HG03280 (cell line): ENCODE results near the gene FNDC1.
"Not testable (repeated sequence)": the region's sequence is repeated elsewhere in the genome, so short reads cannot be mapped to it uniquely, and the experiment has no call there.

Experiments used
- ATAC-seq: cut with Tn5 transposase; IDR thresholded peaks from one replicate; pipeline ENCODE4 v1.9.1; 2021; ENCODE audit warnings: mild to moderate bottlenecking, moderate library complexity; ENCODE audit not compliant: unreplicated experiment

The FNDC1 gene

DNA sequence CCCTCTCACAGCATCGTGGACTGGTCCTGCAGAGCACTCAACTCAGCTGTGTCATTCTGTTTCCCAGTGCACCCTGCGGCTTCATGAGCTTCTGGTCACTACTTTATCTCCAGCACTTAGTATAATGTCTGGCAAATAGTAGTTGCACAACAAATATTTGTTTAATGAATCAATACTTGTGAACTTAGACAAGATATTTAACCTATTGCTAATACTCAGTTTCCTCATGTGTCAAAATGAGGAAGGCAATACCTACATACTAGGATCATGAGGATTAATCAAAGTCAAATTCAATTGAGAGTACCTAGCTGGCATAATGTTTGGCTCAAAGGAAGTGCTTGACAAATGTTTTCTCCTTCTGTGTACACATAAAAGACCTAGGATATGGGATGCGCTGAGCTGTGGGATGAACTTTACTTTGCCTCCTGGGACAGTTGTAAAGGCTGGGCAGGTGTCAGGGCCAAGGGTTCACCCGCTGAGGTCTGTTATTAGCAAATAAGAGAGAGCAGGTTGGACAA is 86.3 kb downstream of the FNDC1 start:
- ATAC-seq, result no peak

DNA sequence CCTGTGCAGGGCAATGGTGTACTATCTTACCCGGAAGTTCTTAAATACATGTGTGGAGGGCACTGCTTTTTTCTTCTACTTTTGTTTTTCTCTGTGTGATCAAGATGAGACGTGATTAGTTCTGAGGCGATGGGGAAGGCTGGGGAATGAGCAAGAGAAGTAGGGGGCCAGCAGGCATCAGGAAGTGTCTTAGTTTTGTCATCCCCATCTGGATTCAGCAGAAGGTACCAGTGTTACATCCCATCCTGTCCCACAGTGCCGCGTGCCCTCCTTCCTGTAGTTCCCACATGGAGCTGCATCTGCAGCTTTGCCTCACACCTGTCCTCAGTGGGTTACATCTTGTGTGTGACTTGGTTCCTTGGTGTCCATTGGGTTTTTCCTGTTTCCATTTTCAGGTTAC is 86.9 kb downstream of the FNDC1 start:
- no peak for ATAC-seq

DNA sequence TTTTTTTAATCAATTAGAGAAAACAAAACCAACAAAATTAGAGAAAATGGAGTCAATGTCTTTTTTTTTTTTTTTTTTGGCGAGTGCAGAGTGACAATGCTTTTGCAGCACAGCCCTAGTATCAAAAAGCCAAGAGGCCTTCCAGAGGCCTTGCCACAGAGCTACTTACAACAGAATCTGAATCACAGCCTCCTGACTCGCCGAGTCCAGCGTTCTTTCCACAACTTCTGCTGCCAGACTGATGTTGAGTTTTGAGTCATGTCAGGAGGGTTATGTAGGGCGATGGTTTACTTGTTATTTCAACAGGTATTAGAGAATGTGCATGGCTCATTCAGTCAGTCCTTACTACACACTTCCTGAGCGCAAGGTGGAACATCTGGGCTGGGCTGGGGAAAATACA is 88.6 kb downstream of the FNDC1 start:
- ATAC-seq, result no peak

DNA sequence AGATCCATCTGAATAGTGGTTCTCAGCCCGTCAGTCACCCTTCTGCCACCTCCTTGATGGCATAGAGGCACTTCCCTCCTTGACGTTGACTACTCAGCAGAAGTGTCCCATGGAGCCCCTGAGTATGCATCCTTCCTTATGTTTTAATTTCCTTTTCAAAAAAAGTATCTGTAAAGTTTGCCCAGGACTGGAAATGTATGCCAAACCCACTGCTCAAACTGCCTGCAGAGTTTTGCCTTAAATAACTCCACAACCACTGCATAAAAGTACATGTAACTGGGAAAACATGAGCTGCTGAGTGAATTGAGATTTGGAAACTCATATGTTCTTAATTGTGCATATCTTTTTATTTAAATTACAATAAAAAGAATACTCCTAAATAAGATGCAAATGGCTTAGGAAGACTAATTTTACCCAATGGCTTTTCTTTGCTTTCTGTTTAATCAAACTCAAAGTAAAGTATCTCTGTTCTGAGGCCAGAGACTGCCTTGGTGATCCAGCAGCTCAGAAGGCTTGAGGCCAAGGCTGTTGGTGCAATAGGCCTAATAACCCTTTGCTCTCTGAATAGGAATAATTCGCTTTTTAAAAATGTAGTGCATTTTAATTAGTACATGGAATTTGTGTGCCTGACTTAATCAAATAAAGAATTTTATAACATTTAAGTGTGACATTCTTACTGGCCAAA is 90.4 kb downstream of the FNDC1 start:
- no peak for ATAC-seq

DNA sequence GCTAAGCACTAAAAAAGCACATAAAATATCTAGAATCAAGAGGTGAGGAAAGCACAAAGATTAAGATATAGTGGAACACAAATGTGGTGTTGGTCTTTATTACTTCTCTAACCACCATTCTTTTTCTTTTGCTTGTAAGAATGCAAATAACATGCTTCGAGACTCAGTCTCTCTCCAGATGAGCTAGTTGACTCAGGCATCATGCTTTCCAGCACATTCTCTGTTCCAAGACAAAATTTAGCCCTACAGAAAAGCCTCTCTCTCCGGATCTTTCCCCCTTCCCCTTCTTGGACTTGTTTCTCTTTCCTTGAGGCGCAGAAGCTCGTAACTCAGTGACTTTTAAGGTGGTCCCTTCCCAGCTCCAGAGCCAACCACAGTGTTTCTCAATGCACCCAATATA is 91.0 kb downstream of the FNDC1 start:
- no peak for ATAC-seq

DNA sequence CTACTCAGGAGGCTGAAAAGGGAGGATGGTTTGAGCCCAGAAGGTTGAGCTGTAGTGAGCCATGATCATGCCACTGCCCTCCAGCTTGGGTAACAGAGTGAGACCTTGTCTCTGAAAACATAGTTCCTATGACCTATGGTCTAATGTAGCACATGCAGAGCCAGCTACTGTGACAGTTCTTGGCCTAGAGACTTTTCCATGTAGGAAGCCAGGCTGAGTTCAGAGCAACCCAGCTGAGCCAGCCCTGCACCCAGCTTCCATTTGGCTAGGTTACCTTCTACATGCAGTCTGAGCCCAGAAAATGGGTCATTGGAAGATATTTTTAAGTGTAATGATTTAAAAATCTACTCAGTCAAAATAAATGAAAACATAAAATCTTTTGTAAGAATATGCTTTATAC is 92.8 kb downstream of the FNDC1 start:
- no peak for ATAC-seq

DNA sequence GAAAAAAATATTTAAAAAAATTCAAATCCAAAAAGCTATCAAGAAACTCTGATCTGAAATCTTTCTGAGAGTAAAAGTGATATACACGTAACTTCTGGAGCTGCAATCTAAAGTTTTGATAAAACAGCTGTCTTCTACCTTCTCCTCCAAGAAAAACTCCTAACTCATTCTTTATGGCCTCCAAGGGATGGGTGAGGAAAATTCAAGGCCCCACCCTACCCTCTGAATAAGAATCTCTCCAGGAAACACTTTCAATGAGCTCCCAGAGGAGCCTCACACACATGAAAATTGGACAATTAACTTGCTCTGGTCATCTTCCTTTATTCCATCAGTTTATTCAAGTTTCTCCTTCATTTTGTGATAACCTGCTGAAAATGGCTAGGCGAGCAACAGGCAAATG is 93.4 kb downstream of the FNDC1 start:
- no peak for ATAC-seq

DNA sequence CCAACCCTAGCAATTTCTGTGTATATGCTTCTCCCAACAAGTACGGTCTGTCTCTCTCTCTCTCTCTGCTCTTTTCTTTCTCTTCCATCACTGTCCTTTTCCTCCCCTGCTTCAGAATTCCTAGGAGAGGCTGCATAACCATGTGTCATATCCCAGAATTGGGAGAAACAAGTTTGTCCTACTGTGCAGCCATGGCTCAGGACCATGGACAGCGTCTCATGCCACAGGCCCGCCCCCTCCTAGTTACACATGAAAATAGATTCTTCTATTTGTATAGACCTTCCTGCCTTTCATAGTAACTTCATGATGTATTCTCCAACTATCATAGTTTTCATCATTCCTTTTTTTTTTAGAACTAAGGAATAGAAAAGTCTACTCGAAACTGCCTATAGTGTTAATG is 98.0 kb downstream of the FNDC1 start:
- no peak for ATAC-seq

DNA sequence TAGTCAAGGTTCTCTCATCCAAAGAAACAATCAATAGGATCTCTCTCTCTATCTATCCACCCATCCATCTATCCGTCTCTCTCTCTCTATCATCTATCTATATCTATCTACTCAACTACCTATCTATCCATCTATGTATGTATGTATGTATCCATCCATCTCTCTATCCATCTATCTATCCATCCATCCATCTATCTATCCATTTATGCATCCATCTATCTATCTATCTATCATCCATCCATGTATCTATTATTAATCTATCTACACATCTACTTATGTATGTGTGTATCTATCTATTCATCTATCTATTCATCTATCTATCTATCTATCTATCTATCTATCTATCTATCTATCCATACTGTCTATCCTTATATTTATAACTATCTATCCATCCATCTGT is 99.3 kb downstream of the FNDC1 start:
- ATAC-seq, result no peak

DNA sequence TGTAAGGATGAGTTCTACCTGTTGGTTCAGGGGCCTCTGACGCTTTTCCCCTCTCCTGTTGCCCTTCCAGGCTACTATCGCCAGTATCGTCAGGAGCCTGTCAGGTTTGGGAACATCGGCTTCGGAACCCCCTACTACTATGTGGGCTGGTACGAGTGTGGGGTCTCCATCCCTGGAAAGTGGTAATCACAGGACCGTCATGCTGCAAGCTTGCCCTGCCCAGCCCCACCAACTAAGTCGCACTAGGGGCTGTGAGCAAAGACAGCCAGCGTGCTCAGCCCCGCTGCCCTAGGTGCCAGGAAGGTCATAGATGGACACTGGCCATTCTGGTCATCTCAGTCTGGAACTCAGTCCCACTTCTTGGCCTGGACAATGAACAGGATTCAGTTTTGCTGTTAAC is 102.1 kb downstream of the FNDC1 start:
- ATAC-seq, result no peak

DNA sequence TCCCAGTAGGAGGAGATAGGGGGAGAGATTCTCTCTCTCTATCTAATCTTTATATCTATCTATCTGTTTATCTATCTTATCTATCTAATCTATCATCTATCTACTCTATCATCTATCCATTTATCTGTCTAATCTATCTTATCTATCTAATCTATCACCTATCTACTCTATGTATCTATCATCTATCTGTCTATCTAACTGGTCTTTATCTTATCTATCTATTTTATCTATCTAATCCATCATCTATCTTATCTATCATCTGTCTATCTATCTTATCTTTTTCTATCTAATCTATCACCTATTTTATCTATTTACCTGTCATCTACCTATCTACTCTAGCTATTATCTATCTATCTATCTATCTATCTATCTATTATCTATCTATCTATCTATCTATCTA is 109.4 kb downstream of the FNDC1 start:
- no peak for ATAC-seq

DNA sequence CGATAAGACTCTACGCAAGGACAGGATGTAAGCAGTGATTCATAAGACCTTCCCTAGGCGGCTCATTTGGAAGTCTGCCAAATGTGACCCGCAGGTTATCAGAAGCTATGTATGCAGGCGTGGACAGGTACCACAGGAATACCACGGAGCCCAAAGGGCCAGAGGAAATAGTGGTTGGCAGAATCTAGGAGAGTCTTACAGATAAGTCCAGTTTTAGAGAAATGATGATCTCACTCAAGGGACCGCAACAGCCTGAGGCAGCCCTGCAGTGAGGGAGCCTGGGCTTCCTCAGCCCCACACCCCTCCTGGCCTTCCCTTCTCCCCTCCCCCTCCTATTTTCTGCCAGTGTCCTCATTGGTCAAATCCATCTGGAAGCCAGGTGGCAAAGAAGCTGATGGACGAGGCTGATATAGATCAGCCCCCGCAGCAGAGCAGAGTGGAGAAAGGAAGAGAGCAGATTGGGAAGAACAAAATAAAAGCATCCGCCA is 110.6 kb downstream of the FNDC1 start:
- no peak for ATAC-seq

DNA sequence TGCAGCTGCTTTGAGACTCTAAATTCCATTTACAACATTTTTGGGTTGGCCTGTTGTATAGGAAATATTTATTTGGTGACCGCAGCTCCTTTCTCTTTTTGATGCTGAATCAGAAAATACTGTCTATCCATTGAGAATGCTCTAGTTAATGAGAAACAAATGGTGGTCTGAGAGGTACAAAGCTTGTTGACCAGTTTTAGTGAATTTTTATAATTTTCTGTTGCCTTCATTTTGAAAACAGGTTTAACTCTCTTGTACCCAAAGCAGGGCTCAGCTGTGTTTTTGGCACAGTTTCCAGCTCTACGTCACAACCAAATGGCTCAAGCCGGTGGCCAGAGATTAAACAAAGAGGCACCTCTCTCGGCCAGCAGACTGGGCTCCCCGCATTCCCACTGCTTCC is 113.2 kb downstream of the FNDC1 start:
- no peak for ATAC-seq

DNA sequence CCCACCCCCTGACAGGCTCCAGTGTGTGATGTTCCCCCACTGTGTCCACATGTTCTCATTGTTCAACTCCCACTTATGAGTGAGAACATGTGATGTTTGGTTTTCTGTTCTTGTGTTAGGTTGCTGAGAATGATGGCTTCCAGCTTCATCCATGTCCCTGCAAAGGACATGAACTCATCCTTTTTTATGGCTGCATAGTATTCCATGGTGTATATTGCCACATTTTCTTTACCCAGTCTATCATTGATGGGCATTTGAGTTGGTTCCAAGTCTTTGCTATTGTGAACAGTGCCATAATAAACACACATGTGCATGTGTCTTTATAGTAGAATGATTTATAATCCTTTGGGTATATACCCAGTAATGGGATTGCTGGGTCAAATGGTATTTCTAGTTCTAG is 115.5 kb downstream of the FNDC1 start:
- not testable (repeated sequence) for ATAC-seq

DNA sequence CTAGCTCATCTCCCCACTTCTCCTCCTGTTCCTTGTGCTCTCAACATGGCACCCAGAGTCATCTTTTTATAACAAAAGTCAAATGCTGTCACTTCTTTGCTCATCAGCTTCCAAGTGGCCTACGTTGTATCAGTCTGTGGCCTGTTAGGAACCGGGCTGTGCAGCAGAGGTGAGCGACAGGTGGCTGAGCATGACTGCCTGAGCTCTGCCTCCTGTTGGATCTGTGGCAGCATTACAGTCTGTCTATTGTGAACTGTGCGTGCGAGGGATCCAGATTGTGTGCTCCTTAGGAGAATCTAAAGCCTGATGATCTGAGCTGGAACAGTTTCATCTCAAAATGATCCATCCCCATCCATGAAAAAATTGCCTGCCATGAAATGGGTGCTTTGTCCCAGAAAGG is 129.6 kb downstream of the FNDC1 start:
- no peak for ATAC-seq

DNA sequence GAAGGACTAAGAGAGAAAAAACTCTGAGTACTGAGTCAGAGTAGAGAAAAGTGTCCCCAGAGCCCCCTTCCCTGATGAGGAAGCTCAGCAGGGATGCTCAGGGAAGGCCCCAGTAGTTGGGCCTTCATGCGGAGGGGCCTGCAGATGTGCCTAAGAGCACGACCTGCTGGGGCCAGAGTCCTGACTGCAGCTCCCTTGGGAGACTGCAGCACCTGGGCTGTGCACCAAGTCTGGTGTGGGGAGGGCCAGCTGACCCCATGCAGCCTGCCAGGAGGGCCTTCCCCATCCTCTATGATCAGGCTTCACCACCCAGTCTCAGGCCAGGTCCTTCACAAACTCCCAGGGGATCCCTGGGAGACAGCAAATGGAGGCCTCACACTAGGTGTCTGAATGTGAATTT is 130.4 kb downstream of the FNDC1 start:
- ATAC-seq, result no peak

DNA sequence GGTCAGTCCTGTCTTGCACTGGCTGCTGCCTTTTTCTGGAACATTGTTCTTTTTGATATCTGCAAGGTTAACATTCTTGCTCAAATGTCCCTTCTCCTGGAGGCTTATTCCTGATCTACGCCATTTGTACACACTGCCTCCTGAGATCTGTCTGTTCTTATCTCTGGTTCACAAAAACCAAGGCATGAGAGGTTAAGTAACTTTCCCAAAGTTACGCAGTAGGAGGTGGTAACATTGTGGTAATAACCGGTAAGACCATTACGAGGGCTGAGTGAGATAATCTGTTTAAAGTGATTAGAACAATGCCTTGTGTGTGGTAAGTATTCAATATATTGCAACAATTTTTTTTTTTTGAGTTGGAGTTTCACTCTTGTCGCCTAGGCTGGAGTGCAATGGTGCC is 132.1 kb downstream of the FNDC1 start:
- ATAC-seq, result no peak

DNA sequence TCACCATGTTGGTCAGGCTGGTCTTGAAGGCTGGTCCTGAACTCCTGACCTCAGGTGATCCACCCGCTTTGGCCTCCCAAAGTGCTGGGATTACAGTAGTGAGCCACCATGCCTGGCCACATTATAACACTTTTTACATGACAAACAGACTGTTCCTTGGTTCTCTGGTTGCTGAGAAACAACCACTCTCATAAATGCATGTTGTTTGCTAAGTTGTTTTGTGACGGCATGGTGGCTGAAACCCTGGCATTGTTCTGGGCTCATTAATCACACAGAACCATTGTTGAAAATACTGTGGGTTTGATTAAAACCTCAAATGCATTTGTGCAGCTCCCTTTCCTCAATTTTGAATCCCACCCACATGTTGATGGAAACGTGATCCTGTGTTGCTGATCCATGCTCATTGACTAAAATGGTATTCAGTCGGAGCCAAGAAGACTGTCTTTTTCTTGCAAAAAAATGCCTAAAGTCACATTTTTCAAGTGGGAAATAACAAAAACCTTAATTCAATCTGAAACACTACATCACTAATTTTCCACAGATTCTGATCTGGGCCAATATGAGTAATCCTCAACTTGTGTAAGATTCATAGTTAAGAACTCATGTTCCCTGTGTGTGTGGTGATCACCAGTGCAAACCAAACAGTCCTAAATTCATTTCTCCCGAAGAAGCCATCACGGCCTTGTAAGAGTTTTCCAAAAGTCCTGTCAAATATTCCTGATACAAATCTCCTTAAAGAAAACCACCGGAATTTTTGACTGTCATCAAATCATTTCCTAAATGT is 132.8 kb downstream of the FNDC1 start:
- no peak for ATAC-seq

DNA sequence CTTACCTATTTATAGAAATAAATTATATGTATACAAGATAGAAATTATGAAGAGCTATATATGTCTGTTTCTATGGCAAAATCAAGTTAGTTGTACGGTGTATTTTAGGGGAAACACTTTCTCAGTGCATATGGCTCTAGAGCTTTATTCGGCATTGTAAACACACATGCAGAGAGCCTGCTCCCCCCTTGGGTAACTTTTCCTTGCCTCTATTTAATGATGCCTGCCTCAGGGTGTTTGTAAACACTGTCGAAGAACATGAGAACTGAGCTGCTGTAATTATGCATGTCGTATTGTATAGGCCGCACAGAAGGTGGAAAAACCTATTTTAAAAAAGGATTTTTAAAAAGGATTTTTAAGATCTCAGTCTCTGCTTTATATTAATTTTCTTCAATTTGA is 133.4 kb downstream of the FNDC1 start:
- ATAC-seq, result no peak

DNA sequence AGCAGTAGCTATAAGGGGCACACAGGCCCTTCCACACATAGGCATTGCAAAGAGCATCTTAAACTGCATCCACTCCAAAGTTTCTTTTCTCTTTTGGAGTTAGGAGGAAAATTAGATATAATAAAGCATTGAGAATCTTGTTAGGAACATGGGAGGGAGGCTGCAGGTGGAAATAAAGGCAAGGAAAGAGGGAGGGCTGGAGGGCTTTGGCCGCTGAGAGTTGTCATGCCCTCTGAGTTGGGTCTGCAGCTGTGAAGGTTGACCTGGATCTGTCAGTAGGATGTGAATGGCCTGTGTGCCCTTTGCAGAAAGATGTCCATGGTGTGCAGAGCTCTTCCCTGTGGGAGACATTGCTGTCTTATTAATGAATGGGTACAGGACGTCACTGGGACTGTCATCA is 134.0 kb downstream of the FNDC1 start:
- no peak for ATAC-seq

DNA sequence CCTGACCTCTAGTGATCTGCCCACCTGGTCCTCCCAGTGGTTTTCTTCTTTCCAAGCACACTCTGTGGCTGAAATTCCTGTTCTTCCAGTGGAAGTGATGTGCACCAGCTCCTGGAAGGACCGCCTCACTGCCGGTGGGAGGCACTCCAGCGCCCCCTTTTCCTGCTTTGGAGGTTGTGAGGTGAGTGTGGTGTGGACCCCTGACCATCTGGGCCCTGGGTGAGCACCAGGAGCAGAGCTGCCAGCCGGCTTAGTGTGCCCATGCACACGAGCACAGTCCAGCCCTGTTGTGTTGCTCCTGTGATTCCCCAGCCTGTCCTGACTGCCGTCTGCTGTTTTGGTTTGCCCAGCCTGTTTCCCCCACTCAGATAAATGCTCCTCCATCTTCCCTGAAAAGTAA is 134.6 kb downstream of the FNDC1 start:
- ATAC-seq, result no peak

DNA sequence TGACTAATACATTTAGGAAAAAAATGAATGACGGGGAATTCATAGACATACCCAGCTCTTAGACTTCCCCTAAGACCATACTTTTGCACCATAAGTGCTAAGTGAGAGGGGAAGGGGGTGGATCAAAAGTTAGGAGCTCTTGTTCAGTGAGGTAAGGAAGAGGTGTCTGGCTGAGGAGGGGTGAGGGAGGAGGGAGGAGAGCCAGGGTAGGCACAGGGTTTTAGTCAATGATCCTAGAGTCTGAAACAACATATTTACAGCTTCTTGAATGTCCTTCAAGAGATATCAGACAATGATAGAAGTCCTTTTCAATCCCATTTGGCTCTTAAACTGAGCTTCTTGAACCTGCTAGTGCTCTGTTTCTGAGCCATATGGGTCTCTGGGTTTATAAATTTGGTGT is 135.4 kb downstream of the FNDC1 start:
- ATAC-seq, result no peak
